KG1 (cell line): ENCODE results near the gene RRP1B.

ENCODE experiments used
- DNase-seq: peaks from one replicate; lab custom pipeline; 2025; lab: John Stamatoyannopoulos, UW

RRP1B gene

DNA sequence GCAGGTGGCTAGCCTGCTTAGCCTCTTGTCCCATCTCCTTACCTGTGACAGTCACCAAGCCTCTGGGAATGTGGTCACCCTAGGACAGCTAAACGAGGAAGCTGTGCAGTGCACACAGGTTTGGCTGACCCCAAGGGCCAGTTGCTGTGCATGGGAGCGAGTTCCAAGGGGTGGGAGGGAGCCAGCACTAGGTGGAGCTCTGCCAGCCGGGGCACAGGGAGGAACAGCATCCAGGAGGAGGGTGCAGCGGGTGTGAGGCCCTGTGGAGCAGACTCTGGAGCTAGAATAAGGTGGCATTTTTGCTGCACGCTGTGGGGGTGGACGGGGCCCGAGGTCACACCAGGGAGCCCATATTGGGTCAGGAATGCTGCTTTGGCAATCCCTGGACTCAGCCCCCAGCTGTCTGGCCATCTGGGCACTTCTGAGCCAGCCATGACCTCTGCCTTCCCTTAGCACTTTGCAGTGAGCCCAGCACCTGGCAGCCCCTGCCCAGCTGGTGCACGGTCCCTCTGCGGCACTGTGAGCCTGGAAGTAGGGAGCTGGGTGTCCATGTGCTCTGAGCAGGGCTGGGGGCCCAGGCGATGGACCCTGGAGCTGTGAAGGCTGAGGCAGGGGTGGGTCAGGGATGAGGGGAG lies 68.3 kb downstream of the RRP1B start:
- DNase-seq: no peak

DNA sequence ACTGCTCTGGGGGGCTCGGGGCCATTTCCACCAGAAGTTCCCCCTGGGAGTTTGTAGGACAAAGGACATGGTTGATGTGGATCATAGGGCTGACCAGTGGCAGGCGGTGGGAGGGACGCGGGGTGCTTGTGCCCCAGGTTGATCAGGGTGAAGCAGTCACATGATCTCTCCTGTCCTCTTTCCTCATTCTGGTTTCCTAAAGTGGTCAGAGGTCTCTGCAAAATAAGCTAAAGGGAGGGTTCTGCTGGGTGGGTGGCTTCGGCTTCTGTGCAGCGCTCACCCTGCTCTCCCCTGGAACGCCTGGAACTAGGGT lies 68.8 kb downstream of the RRP1B start:
- DNase-seq: peak; percentile 35

DNA sequence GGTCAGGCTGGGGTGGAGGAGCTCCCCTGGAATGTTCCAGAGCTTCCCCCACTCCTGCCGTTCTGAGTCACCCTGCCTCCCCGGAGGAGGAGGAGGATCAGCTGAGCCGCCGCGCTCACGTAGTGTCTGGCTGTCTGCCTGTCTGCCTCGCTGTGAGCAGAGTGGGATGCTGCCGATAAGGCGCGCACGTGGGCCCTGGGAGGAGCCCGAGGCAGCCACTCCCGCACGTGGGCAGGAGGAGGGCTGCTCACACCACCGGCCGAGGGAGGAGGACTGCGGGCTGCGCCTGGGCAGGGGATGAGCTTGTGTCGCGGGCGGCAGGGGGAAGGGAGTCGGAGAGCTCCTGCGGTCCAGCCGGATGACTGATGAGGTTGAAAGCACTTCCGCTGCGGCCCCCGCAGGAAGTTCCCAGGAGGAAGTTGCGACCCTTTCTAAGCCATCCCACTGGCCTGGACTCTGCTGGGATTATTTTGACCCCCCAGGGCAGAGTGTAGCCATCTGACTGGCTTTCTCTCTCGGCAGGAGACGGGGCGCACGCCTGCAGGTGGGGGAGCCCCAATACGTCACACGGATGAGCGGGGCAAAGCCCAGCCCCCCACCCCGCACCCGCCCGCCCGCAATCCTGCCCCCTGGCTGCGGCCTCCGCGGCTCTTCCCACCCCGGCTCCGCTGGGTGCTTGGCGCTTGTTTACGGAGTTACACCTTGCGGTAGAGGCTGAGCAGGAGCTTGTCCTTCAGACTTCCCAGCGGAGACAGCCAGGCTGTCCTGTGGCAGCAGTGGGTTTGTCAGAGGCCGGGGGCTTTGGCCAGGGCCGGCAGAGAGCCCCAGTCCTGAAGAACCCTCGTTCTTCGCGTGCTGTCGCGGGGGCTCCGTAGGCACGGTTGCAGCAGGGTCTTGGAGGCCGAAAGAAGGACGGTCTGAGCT lies 69.4 kb downstream of the RRP1B start:
- peak; percentile 88 for DNase-seq

DNA sequence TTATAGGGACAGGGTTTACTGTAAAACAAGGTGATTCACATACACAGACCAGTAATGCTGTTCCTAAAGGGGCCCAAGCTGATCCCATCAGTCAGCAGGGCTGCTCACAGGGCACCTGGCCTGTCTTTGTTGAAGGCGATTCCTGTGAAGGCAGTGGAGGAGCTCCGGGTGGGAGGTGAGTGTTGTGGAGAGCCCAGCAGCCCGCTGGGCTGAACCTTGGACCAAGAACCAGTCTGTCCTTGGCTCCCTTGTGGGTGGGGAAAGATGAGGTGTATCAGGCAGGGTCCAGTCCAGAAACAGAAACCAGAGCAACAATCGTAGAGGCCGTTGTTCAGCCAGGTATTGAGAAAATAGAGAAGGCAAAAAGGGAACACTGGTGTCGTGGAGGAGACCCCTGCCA lies 72.1 kb downstream of the RRP1B start:
- no peak for DNase-seq

DNA sequence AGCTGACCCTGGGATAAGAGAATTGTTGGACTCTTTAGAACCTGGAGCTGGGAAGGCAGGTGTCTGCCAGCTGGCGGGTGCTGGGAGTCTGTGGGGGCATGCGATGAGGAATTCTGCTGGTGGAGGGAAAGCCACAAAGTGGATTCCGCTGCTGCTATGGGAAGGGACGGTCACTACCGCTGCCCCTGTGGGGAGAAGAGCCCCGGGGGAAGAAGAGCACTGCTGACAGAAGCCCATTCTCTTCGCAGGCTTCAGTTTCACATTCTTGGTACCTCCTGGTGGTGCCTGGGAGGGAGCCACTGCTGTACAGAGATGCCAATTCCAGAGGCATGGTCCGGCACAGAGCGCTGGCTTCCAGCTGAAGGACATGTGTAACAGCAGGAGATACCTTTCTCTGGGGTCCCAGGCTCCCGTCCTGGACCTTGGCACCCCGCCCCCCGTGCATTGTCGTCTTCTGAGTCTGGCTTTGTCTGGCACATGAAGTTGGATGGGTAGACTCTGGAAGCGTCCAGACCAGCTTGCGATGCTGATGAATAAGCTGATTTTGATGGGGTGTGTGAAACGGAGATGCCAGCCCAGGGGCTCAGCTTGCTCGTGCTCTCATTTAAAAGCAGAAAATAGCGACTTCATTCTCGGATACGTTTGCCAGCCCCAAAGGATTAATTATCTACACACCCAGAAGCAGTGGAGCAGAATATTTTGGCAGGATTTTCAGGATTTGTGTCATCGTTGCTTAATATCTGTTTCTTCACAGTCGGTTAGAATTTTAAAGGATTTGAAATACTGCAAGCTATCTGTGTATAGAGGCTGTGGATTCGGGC lies 72.7 kb downstream of the RRP1B start:
- DNase-seq: no peak

DNA sequence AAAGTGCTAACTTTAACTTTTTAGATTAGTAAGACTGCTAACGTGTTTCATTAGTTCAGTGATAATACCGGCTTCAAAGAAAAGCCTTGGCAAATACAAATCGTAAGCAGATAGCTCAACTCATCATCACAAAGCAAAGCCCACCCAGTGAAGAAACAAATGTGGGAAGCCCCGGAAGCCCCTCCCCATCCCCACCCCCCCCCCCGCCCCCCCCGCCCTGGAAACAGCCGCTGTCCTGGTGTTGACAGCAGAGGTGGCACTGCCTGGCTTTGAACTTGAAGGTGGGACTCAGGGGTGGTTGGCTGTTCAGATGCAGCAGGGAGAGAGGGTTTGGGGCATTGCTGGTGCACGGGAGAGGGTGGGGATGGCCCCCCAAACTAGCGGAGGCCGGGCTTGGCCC lies 73.7 kb downstream of the RRP1B start:
- DNase-seq: no peak

DNA sequence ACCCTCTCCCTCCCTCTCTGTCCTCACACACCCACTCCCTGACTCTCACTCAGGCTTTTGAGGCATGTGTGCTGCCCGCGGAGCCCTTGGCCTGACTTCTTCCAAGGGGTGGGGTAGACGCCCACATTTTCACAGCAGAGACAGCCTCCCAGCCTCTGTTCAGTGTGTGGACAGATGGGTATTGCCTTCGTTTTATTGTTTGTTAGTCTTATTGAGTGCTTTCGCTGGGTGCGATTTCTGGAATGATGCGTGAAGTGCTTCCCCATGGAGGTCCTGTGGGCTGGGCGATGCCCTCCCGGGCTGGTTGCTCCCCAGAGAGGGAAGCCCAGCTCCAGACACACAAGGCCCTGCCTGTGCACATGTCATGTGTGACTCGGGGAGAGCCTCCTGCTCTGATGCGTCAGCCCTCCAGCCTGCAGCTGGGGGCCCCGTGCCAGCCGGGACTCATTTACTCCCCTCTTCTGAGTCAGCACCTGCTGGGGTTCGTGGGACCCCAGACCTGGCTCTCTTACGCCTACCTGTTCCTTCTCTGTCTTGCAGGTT lies 74.2 kb downstream of the RRP1B start:
- no peak for DNase-seq

DNA sequence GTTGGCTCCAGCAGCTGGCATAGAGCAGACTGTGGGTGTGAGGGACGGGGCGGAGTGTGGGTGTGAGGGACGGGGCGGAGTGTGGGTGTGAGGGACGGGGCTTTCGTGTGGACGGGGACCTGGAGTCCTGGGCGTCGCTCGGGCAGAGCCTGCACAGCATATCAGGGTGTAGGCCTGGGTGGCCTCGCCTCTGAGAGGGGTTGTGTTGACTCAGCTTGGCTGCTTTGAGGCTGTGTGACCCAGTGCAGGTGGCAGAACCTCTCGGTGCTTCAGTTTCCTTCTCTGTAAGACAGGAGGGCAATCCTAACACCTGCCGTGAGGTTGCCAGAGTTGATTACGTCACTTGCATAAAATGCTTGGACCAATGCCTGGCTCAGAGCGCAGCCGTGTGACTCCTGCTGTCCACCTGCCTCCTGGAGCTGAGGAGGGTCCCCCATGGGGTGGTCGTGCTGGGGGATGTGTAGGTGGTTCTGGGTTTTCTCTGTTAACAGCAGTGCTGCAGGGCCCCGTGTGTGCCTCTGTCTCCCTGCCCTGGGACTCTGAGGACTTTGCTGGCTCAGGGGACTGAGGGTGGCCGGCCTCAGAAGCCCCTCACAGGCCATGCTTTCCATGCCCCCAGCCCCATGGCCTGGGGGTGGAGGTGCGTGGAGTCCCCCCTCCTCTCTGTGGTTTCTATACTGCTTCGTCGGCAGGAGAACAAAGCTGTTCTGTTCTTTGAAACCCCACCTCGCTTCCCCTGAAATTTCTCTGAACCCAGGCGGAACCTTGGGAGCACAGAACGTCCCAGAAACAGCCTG lies 75.0 kb downstream of the RRP1B start:
- no peak for DNase-seq

DNA sequence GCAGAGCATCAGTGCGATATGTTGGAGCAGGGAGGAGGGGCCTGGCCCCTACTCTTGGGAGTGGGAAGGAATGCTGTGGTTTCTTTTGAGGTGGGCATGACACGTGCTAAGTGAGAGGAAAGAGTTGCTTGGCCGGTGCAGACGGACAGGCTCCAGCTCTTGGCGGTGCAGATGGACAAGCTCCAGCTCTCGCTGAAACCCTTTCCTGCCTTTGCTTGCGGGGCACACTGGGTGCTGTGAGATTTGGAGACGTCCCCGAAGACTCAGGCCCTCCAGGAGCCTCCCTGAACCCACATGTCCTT lies 75.5 kb downstream of the RRP1B start:
- no peak for DNase-seq

DNA sequence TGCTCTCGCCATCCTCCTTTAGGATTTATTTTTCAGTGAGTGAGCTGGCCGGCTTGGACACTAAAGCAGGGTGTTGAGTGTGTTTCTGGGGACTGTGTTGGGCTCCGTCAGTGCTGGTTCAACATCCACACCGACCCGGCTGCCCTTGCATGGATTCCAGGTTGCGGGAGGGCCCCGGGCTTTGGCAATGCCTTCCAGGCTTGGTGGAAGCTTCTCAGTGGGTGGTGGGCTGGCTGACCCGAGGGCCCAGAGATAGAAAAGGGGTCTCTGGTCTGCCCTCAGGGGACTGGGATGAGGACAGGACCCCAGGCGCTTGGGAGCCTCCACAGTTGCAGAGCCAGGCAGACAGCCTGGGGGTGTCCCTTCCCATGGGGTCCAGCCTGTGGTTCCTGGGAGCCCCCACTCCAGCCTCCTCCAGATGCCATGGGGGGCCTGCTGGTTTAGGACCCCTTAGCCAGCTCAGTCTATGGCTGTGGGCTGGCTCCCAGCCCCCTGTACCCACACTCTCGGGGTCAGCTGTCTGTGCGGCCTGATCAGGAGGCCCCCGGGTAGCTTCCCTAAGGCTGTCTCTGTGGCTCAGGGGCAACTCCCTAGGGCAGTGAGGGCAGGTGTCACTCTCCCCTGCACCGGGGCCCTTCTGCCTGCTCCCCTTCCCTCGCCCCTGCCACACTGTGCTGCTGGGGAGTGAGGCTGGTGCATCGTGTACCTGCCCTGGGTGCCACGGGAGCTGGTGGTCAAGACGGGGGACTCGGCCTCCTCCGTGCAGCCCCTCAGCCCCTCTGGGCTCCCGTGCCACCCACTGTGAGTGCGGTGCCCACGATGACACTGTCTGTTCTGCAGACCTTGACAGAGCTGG lies 76.1 kb downstream of the RRP1B start:
- no peak for DNase-seq

DNA sequence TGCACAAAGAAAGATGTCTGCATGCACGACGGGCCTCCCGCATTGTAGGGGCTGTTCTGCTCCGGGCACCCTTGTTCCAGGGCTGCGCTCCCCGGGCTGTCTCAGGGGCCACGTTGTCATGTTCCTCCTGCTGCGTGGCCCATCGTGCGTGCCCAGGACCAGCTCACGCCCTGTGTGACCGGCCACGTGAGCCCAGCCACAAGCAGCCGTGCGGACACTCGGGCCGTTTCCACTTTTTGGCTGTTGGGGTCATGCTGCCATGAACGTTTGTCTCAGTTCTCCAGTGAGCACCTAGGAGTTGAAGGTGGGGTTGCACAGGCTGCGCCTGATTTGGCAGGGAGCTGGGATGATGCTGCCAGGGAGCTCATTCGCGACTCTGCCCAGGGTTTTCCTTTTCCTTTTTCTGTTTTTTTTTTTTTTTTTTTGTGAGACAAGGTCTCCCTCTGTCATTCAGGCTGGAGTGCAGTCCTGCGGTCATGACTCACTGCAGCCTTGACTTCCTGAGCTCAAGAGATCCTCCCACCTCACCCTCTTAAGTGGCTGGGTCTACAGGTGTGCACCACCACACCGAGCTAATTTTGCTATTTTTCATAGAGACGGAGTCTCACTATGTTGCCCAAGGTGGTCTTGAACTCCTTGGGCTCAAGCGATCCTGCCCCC lies 77.0 kb downstream of the RRP1B start:
- DNase-seq: no peak

DNA sequence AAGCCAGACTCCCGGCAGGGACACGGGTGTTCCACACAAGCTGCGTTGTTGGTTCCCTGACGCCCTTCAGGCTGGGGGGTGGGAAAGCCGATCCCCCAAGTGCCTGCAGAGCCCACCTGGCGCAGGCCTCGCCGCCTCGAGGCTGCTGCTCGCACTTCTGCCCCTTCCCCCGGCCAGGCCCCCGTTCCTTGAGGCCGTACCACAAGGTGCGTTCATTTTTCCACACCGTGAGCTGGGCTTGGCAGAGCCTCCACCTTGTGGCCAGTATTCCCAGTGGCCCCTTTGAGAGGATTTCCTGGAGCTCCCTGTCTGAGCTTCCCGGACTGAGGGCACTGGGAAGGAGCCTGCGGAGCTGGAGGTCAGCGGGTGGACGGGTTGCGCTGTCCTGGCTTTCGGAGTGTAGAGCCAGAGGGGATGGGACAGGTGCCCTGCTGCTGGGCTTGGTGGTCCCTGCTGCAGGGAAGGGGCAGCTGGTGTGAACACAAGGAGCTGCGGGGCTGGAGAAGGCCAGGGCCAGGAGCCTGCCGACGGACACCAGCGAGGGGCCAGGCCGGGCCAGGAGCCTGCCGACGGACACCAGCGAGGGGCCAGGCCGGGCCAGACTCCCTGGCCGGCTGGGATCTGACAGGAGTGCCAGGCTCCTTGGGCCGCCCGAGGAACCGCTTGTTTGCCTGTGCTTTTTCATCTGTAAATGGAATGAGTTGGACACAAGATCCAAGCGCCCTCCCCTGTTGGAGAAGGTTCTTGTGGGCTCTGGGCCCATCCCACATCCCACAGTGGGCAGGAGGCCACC lies 78.0 kb downstream of the RRP1B start:
- DNase-seq: no peak

DNA sequence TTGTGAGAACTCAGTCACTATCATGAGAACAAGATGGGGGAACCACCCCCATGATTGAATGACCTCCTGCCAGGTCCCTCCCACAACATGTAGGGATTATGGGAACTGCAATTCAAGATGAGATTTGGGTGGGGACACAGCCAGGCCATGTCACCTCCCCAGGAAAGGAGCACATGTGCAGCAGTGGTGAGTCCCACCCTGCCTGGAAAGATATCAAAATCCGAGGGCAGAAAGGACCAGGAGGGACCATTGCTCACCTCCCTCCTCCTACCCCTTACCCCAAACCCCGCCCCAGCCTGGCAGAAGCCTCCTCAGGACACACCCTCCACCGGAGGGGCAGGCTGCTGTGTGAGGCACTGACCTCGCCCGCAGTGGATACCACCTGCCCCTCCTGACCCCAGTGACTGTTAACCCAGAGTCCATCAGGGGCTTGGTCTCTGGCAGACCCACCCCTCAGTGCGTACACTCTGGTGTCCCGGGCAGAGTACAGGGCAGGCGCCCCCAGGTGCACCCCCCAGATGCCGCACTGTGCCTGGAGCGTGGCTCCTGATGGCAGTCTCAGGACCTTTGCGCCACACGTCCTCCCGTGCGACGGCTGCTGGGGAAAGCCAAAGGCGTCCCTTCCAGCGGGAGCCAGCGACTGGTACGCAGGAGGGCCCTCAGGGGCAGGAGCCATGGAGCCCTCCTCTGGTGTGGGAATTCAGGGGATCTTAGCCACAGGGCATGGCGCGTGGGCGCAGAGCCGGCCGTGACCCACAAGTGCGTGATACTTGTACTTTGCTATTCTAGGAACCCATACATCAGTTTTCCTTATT lies 80.5 kb downstream of the RRP1B start:
- no peak for DNase-seq

DNA sequence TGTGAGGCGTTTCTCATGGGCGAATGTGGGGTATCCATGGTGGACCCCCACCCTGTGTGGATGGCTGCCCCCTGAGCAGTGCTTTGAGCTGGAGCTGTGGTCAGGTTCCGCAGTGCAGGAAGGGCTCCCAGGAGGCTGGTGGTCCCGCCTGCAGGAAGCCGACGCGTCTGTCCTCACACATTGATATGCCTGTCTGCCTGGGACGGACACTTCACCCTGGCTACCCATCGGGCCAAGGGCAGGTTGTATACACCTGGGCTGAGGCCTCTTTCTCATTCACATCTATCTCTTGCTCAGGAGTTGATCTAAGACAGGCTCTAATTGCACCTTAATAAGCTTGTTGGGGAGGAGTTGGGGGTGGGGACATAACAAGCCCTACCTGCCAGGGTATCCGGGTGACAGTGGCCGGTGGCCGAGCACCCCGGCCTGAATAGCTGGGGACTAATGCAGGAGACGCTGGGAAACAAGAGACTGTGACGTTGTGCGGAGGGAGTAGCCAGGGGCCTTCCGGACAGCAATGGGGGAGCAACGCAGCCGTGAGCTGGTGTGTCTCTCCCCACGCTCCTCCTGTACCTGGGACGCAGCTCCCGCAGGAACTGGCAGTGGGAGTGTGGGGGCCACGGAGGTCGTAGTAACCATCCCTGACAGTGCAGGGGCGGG lies 81.3 kb downstream of the RRP1B start:
- no peak for DNase-seq

DNA sequence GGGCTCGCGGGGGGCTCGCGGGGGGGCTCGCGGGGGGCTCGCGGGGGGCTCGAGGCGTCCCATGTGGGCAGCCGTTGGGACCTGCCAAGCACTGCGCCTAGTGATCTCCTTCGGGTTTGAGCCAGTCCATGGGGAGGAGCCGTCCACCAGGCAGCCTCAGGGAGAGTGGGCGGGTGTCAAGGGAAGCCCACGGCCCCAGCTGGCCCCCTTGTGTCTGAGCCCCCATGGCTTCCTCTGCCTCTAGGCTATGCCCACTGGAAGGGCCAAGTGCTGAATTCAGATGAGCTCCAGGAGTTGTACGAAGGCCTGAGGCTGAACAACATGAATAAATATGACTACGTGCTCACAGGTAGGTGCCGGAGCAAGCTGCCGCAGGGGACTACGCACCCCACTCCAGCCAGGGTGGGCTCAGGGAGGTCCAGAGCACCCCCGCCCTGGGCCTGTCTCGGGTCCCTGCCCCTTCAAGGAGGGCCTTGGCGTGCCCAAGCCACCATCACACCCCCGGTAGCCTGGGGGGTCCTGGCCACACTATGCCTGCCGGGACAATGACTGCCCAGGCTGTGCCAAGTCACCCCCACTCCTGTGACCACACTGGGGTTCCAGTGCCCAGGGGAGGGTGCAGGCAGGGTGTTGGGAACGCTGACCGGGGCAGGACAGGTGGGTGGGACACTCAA lies 82.2 kb downstream of the RRP1B start:
- DNase-seq: no peak

DNA sequence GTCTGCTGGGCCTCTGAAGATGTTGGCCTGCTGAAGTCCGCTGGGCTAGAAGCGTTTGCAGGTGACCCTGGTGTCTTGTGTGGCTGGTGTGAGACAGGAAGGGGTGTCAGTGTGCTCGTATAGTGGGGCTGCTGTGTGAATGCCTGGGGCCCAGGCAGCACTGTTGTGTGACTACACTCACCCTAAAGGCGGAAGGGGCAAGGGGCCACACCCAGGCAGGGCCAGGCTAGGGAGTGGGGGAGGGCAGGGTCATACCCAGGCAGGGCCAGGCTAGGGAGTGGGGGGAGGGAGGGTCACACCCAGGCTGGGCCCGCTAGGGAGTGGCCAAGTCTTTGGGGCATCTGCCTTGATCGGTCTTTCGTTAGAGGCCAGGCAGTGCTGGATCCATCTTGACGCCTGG lies 84.6 kb downstream of the RRP1B start:
- DNase-seq: no peak

DNA sequence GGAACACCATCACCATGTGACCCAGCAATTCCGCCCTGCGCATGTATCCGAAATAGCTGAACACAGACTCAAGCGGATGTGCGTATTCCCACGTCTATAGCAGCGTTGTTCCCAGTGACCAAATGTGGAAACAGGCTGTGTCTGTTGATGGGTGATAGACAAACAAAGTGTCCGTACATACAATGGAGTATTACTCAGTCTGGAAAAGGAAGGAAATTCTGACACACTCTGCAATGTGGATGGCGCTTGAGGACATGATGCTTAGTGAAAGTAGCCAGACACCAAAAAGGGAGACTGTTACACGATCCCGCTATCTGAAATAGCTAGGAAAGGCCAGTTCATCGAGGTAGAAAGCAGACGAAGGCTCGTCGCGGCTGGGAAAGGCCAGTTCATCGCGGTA lies 85.4 kb downstream of the RRP1B start:
- no peak for DNase-seq
